GM12878 (cell line): ENCODE results near the gene ABCG1.

Experiments
- CTCF ChIP-seq, 3 experiments: IDR thresholded peaks in 2 of 3; conservative IDR thresholded peaks in 1 of 3; 2 replicates each; pipeline ENCODE4 v1.5.1; 2011; ENCODE audit warnings: low read depth in 3 of 3, low read length in 3 of 3, mild to moderate bottlenecking in 3 of 3, control low read depth in 2 of 3, moderate library complexity in 2 of 3, inconsistent platforms in 1 of 3, mixed read lengths in 1 of 3; ENCODE audit not compliant: control insufficient read depth in 2 of 3, insufficient read depth in 1 of 3; ENCODE audit errors: extremely low read depth in 1 of 3
- ESRRA ChIP-seq: IDR thresholded peaks from 2 replicates; pipeline ENCODE4 v1.6.1; 2012; ENCODE audit warnings: mild to moderate bottlenecking, low read length, improper control_type of control experiment
- POLR2AphosphoS5 ChIP-seq: IDR thresholded peaks from 2 replicates; pipeline ENCODE4 v1.6.1; 2011; ENCODE audit warnings: mild to moderate bottlenecking, low read length, inconsistent platforms
- RELB ChIP-seq: fragments of 450-650 bp; IDR thresholded peaks from 2 replicates; pipeline ENCODE4 v1.6.1; 2017; ENCODE audit warnings: low read depth, mild to moderate bottlenecking, moderate library complexity
- RFX5 ChIP-seq: IDR thresholded peaks from 2 replicates; pipeline ENCODE4 v1.6.1; 2011; ENCODE audit warnings: low read depth, low read length, improper control_type of control experiment
- SP1 ChIP-seq: IDR thresholded peaks from one replicate; pipeline ENCODE4 v1.6.1; 2011; ENCODE audit warnings: low read depth, low read length
- SREBF2 ChIP-seq: IDR thresholded peaks from 2 replicates; pipeline ENCODE4 v1.6.1; 2012; ENCODE audit warnings: mild to moderate bottlenecking, low read length
- SRF ChIP-seq, 2 experiments: IDR thresholded peaks; 2 replicates each; pipeline ENCODE4 v1.6.1; 2011; ENCODE audit warnings: low read depth in 2 of 2, low read length in 2 of 2, mild to moderate bottlenecking in 1 of 2, moderate library complexity in 1 of 2

GRCh38 chr21:42331660-42332059 lies 112.7 kb downstream of the ABCG1 start:
- TF ChIP-seq CTCF (IDR thresholded peaks at IDR 0.05 in 2 of 3, conservative IDR thresholded peaks at IDR 0.05 in 1 of 3; ENCODE audit: control insufficient read depth in 2 of 3, extremely low read depth in 1 of 3, insufficient read depth in 1 of 3, low read depth in 3 of 3, low read length in 3 of 3) = no peak
- TF ChIP-seq POLR2AphosphoS5 = no peak
- TF ChIP-seq RFX5 = no peak
- no peak for TF ChIP-seq ESRRA
- no peak for TF ChIP-seq SP1
- TF ChIP-seq SRF (IDR thresholded peaks at IDR 0.05; ENCODE audit: low read depth in 2 of 2, low read length in 2 of 2) = no peak
- no peak for TF ChIP-seq SREBF2
- no peak for TF ChIP-seq RELB
